HEK293 (cell line): ENCODE data around the gene TADA2B.

Experiments used
- CTCF ChIA-PET: fragments of 350-600 bp; formaldehyde crosslinking; extraction: SDS; loops from one replicate; lab custom pipeline; 2021; ENCODE audit warnings: antibody characterized with exemption; lab: Yijun Ruan, JAX
- POLR2A ChIA-PET: fragments of 300-600 bp; formaldehyde crosslinking; extraction: SDS; loops from one replicate; lab custom pipeline; 2020; ENCODE audit warnings: antibody characterized with exemption, inconsistent platforms; lab: Yijun Ruan, JAX
- H3K27ac ChIP-seq: fragments of 200-500 bp; sonication (Bioruptor generic); 2 replicates; pipeline ENCODE4 v1.5.1; 2014; ENCODE audit warnings: low read depth, low read length, control low read depth, inconsistent platforms; ENCODE audit errors: extremely low read depth
- H3K36me3 ChIP-seq, 2 experiments: fragments of 200-500 bp in 1 of 2; sonication (Bioruptor generic) in 1 of 2; 1 replicate in 1 of 2; 2 replicates in 1 of 2; pipeline ENCODE4 v1.5.1; 2014 to 2017; ENCODE audit warnings: inconsistent platforms in 2 of 2, low read length in 2 of 2; ENCODE audit not compliant: control insufficient read depth in 2 of 2, insufficient read depth in 1 of 2
- H3K4me1 ChIP-seq: fragments of 200-500 bp; sonication (Bioruptor generic); 2 replicates; pipeline ENCODE4 v1.5.1; 2014; ENCODE audit warnings: mild to moderate bottlenecking, low read length, inconsistent platforms; ENCODE audit not compliant: control insufficient read depth, insufficient read depth
- H3K4me3 ChIP-seq: 2 replicates; pipeline ENCODE4 v1.5.1; 2011; ENCODE audit warnings: low read depth, mild to moderate bottlenecking, control low read depth, low read length, moderate library complexity
- H3K9me3 ChIP-seq: fragments of 200-500 bp; sonication (Bioruptor generic); 2 replicates; pipeline ENCODE4 v1.5.1; 2014; ENCODE audit warnings: low read depth, low read length, inconsistent platforms; ENCODE audit not compliant: control insufficient read depth, insufficient read depth
- GLIS2 ChIP-seq: fragments of 450-650 bp; formaldehyde crosslinking; IDR thresholded peaks from 2 replicates; pipeline ENCODE4 v1.5.1; 2016; ENCODE audit warnings: missing biosample characterization, missing genetic modification characterization
- KLF9 ChIP-seq: fragments of 450-650 bp; formaldehyde crosslinking; IDR thresholded peaks from 2 replicates; pipeline ENCODE4 v1.5.1; 2016; ENCODE audit warnings: missing biosample characterization, missing genetic modification characterization, low read depth
- MEIS1 ChIP-seq: sonication (generic); formaldehyde crosslinking; IDR thresholded peaks from 2 replicates; pipeline ENCODE4 v1.8.1; 2022; ENCODE audit warnings: missing genetic modification reagents, mild to moderate bottlenecking, borderline replicate concordance
- SCRT2 ChIP-seq: fragments of 450-650 bp; formaldehyde crosslinking; IDR thresholded peaks from 2 replicates; pipeline ENCODE4 v1.5.1; 2016; ENCODE audit warnings: missing biosample characterization, missing genetic modification characterization
- SP7 ChIP-seq: fragments of 450-650 bp; formaldehyde crosslinking; IDR thresholded peaks from 2 replicates; pipeline ENCODE4 v1.5.1; 2016; ENCODE audit warnings: missing biosample characterization, missing genetic modification characterization
- TCF7L2 ChIP-seq: IDR thresholded peaks from 2 replicates; pipeline ENCODE4 v1.6.1; 2011; ENCODE audit warnings: low read depth, mild to moderate bottlenecking, inconsistent platforms, low read length, moderate library complexity, borderline replicate concordance
- YY1 ChIP-seq: fragments of 450-650 bp; formaldehyde crosslinking; IDR thresholded peaks from 2 replicates; pipeline ENCODE4 v1.5.1; 2018; ENCODE audit warnings: missing biosample characterization, missing genetic modification characterization
- ZBTB20 ChIP-seq: fragments of 450-650 bp; formaldehyde crosslinking; IDR thresholded peaks from 2 replicates; pipeline ENCODE4 v1.5.1; 2016; ENCODE audit warnings: missing biosample characterization, missing genetic modification characterization
- ZBTB44 ChIP-seq: fragments of 450-650 bp; IDR thresholded peaks from 2 replicates; pipeline ENCODE4 v1.5.1; 2018; ENCODE audit warnings: missing biosample characterization, mild to moderate bottlenecking, missing genetic modification characterization
- ZFHX2 ChIP-seq: fragments of 450-650 bp; formaldehyde crosslinking; conservative IDR thresholded peaks from 2 replicates; pipeline ENCODE4 v1.5.1; 2016; ENCODE audit warnings: missing biosample characterization, missing genetic modification characterization
- ZNF140 ChIP-seq: fragments of 450-650 bp; formaldehyde crosslinking; IDR thresholded peaks from 2 replicates; pipeline ENCODE4 v1.5.1; 2016; ENCODE audit warnings: missing biosample characterization, missing genetic modification characterization
- ZNF175 ChIP-seq: fragments of 450-650 bp; formaldehyde crosslinking; IDR thresholded peaks from 2 replicates; pipeline ENCODE4 v1.5.1; 2016; ENCODE audit warnings: missing biosample characterization, missing genetic modification characterization
- ZNF184 ChIP-seq: fragments of 450-650 bp; IDR thresholded peaks from 2 replicates; pipeline ENCODE4 v1.5.1; 2018; ENCODE audit warnings: missing biosample characterization, mild to moderate bottlenecking, missing genetic modification characterization
- ZNF292 ChIP-seq: fragments of 450-650 bp; formaldehyde crosslinking; IDR thresholded peaks from 2 replicates; pipeline ENCODE4 v1.5.1; 2016; ENCODE audit warnings: low read depth, missing biosample characterization, missing genetic modification characterization, borderline replicate concordance
- ZNF311 ChIP-seq: fragments of 450-650 bp; formaldehyde crosslinking; IDR thresholded peaks from 2 replicates; pipeline ENCODE4 v1.5.1; 2017; ENCODE audit warnings: missing biosample characterization, missing genetic modification characterization, borderline replicate concordance
- ZNF37A ChIP-seq: fragments of 450-650 bp; IDR thresholded peaks from 2 replicates; pipeline ENCODE4 v1.5.1; 2018; ENCODE audit warnings: missing biosample characterization, missing genetic modification characterization
- ZNF423 ChIP-seq: fragments of 450-650 bp; formaldehyde crosslinking; IDR thresholded peaks from 2 replicates; pipeline ENCODE4 v1.5.1; 2016; ENCODE audit warnings: missing biosample characterization, missing genetic modification characterization
- ZNF555 ChIP-seq: fragments of 450-650 bp; formaldehyde crosslinking; conservative IDR thresholded peaks from 2 replicates; pipeline ENCODE4 v1.5.1; 2017; ENCODE audit warnings: missing biosample characterization, mild to moderate bottlenecking, missing genetic modification characterization, inconsistent platforms
- ZNF623 ChIP-seq: fragments of 450-650 bp; formaldehyde crosslinking; IDR thresholded peaks from 2 replicates; pipeline ENCODE4 v1.5.1; 2016; ENCODE audit warnings: missing biosample characterization, missing genetic modification characterization
- ZNF626 ChIP-seq: fragments of 450-650 bp; sonication (Bioruptor Pico); formaldehyde crosslinking; IDR thresholded peaks from 2 replicates; pipeline ENCODE4 v1.5.1; 2018; ENCODE audit warnings: missing biosample characterization, missing genetic modification characterization, inconsistent platforms
- ZNF704 ChIP-seq: fragments of 450-650 bp; formaldehyde crosslinking; IDR thresholded peaks from 2 replicates; pipeline ENCODE4 v1.5.1; 2016; ENCODE audit warnings: missing biosample characterization, missing genetic modification characterization
- TF ChIP-seq, protein P1 (sequence below): fragments of 450-650 bp; formaldehyde crosslinking; IDR thresholded peaks from 2 replicates; pipeline ENCODE4 v1.5.1; 2016; ENCODE audit warnings: missing biosample characterization, missing genetic modification characterization, borderline replicate concordance
- TF ChIP-seq, protein P2 (sequence below): fragments of 450-650 bp; formaldehyde crosslinking; IDR thresholded peaks from 2 replicates; pipeline ENCODE4 v1.5.1; 2016; ENCODE audit warnings: missing biosample characterization, missing genetic modification characterization

TADA2B gene

GRCh38 chr4:7029212-7029611 is 14.0 kb upstream of the TADA2B start:
- no peak overlapping the region for H3K4me3 ChIP-seq
- H3K9me3 ChIP-seq: no peaks in the 10 kb centered on the region
- peaks cover 4 to 74% of the 10 kb centered on the region in 2 experiments; a peak in 2 of 3 replicates for H3K36me3 ChIP-seq
- CTCF ChIA-PET: no interaction called here
- no peak for TF ChIP-seq ZBTB44 (tag by site-specific recombination)
- no peak for TF ChIP-seq TCF7L2
- no peak for TF ChIP-seq ZNF311 (tag by site-specific recombination)
- TF ChIP-seq ZNF140: no peak
- no peak for TF ChIP-seq ZNF623 (tag by site-specific recombination)
- TF ChIP-seq ZNF423 (tag by site-specific recombination): no peak
- no peak for TF ChIP-seq SP7 (tag by site-specific recombination)
- no peak for TF ChIP-seq ZNF292 (tag by site-specific recombination)
- TF ChIP-seq ZNF626 (tag by site-specific recombination): no peak
- TF ChIP-seq ZNF184 (tag by site-specific recombination): no peak
- TF ChIP-seq ZBTB20 (tag by site-specific recombination): no peak
- no peak for TF ChIP-seq ZNF37A (tag by site-specific recombination)
- TF ChIP-seq SCRT2 (tag by site-specific recombination): no peak
- TF ChIP-seq KLF9 (tag by site-specific recombination): no peak
- H3K4me1 ChIP-seq: no peaks in the 10 kb centered on the region
- POLR2A ChIA-PET: no interaction called here
- H3K27ac ChIP-seq: no peak overlapping the region

GRCh38 chr4:7029921-7030320 is 13.3 kb upstream of the TADA2B start:
- POLR2A ChIA-PET: no interaction called here

GRCh38 chr4:7030856-7031255 is 12.3 kb upstream of the TADA2B start:
- H3K36me3 ChIP-seq: peaks cover 4 to 58% of the 10 kb centered on the region in 2 experiments; a peak in 2 of 3 replicates
- no peak overlapping the region for H3K4me3 ChIP-seq
- ChIA-PET CTCF (no interaction called here), POLR2A (no interaction called here)
- H3K9me3 ChIP-seq: no peaks in the 10 kb centered on the region
- H3K27ac ChIP-seq: no peak overlapping the region
- H3K4me1 ChIP-seq: no peaks in the 10 kb centered on the region
- TF ChIP-seq ZNF175 (tag by site-specific recombination) (no peak), ZNF555 (tag by site-specific recombination) (no peak), ZNF704 (tag by site-specific recombination) (no peak), ZNF37A (tag by site-specific recombination) (no peak), YY1 (tag by site-specific recombination) (no peak), ZNF311 (tag by site-specific recombination) (no peak), ZFHX2 (tag by site-specific recombination) (no peak)
- TF ChIP-seq, protein P1, sequence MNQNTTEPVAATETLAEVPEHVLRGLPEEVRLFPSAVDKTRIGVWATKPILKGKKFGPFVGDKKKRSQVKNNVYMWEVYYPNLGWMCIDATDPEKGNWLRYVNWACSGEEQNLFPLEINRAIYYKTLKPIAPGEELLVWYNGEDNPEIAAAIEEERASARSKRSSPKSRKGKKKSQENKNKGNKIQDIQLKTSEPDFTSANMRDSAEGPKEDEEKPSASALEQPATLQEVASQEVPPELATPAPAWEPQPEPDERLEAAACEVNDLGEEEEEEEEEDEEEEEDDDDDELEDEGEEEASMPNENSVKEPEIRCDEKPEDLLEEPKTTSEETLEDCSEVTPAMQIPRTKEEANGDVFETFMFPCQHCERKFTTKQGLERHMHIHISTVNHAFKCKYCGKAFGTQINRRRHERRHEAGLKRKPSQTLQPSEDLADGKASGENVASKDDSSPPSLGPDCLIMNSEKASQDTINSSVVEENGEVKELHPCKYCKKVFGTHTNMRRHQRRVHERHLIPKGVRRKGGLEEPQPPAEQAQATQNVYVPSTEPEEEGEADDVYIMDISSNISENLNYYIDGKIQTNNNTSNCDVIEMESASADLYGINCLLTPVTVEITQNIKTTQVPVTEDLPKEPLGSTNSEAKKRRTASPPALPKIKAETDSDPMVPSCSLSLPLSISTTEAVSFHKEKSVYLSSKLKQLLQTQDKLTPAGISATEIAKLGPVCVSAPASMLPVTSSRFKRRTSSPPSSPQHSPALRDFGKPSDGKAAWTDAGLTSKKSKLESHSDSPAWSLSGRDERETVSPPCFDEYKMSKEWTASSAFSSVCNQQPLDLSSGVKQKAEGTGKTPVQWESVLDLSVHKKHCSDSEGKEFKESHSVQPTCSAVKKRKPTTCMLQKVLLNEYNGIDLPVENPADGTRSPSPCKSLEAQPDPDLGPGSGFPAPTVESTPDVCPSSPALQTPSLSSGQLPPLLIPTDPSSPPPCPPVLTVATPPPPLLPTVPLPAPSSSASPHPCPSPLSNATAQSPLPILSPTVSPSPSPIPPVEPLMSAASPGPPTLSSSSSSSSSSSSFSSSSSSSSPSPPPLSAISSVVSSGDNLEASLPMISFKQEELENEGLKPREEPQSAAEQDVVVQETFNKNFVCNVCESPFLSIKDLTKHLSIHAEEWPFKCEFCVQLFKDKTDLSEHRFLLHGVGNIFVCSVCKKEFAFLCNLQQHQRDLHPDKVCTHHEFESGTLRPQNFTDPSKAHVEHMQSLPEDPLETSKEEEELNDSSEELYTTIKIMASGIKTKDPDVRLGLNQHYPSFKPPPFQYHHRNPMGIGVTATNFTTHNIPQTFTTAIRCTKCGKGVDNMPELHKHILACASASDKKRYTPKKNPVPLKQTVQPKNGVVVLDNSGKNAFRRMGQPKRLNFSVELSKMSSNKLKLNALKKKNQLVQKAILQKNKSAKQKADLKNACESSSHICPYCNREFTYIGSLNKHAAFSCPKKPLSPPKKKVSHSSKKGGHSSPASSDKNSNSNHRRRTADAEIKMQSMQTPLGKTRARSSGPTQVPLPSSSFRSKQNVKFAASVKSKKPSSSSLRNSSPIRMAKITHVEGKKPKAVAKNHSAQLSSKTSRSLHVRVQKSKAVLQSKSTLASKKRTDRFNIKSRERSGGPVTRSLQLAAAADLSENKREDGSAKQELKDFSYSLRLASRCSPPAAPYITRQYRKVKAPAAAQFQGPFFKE: no peak
- TF ChIP-seq, protein P2, sequence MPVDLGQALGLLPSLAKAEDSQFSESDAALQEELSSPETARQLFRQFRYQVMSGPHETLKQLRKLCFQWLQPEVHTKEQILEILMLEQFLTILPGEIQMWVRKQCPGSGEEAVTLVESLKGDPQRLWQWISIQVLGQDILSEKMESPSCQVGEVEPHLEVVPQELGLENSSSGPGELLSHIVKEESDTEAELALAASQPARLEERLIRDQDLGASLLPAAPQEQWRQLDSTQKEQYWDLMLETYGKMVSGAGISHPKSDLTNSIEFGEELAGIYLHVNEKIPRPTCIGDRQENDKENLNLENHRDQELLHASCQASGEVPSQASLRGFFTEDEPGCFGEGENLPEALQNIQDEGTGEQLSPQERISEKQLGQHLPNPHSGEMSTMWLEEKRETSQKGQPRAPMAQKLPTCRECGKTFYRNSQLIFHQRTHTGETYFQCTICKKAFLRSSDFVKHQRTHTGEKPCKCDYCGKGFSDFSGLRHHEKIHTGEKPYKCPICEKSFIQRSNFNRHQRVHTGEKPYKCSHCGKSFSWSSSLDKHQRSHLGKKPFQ (tag by site-specific recombination): no peak

More at GRCh38 chr4:7029921-7030320, 13.3 kb upstream of the TADA2B start:
- H3K9me3 ChIP-seq: no peaks in the 10 kb centered on the region
- CTCF ChIA-PET: no interaction called here
- H3K27ac ChIP-seq: no peak overlapping the region
- peaks cover 4 to 67% of the 10 kb centered on the region in 2 experiments; a peak in 2 of 3 replicates for H3K36me3 ChIP-seq
- no peaks in the 10 kb centered on the region for H3K4me1 ChIP-seq
- no peak overlapping the region for H3K4me3 ChIP-seq
- TF ChIP-seq MEIS1 (CRISPR knock-in tag) (no peak), GLIS2 (tag by site-specific recombination) (0 out of 2 replicates have a peak, but pooled peaks have one; percentile 29)
